ENCODE measurements around the gene USP15. TPM values are rescaled to one million over a fixed set of nuclear protein-coding genes. Genes with fewer than 3 reads are reported as not detected.

Gene USP15
- total RNA-seq (26.4 and 51.0 TPM in 2 replicates), polyA plus RNA-seq (39.9 and 47.8 TPM in 2 replicates)

DNA sequence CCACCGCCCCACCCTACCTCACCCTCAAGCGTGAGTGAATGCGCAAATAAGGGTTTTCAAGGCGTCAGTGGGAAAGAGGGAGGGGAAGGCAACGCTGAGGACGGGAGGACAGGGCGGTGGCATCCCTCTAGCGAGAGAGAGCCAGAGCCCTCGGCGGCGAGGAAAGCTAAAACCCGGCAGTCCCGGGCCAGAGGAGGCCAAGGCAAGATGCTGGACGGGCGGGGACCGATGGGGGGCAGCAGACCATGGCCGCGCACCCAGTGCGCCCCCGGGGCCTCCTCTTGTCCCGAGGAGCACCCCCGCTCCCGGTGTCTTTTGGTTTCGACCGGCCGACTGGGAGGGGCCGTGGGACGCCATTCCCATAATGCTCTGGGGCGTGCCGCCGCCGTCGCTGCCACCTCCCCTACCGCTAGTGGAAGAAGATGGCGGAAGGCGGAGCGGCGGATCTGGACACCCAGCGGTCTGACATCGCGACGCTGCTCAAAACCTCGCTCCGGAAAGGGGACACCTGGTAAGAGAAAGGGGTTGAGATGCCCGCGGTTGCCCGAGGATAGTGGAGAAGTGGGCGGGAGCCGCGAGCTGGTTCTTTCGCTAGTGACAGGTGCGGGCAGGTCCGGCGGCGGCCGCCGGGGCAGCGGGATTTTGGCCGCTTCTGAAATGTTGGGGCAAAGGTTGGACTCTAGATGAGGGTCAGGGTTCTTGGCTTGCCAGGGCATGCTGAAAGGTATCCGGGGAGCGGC lies at the start of gene USP15:
USP15 (plus strand) TSS at position 412 of the 740 bp plus-strand sequence; CDS start at position 423, 11 bp downstream.
- Histone ChIP-seq H3K36me3 (no peaks in the 10 kb centered on the region), H3K27me3 (no peaks in the 10 kb centered on the region), H3K9me3 (ENCODE audit: low read depth) (no peaks in the 10 kb centered on the region), H3K27ac (peak within 1 kb of the TSS; percentile 90), H3K4me3 (peak within 1 kb of the TSS; percentile 86), H3K4me1 (ENCODE audit: low read depth) (peaks cover 14% of the 10 kb centered on the region)
- DNase-seq (ENCODE audit: low read depth in 1 of 2, low spot score in 1 of 2): peak; percentile 97 to 99
- TF ChIP-seq CTCF (IDR thresholded peaks at IDR 0.05; ENCODE audit: low read depth, low read length): peak; percentile 70

DNA sequence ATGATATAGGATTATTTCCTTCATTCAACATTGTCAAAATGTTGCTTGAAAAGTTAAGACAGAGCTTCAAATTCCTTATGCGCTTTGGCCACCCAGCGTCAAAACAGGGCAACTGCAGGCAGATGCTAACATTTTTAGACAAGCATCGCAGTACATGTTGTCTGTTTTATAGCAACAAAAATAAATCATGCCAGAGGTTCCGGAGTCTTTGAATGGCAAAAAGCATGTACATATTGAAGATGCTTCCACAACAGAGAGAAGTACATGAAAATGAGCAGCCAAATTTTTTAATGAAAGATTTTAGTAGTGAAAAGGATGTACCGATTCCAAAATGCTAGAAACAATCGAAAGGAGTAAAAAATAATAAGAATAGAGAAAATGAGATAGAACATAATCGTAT lies 49.8 kb upstream of the USP15 start:
- no peaks in the 10 kb centered on the region for H3K36me3 ChIP-seq
- DNase-seq (ENCODE audit: low read depth in 1 of 2, low spot score in 1 of 2): peak; percentile 51 to 76
- no peak overlapping the region for H3K4me3 ChIP-seq
- H3K27me3 ChIP-seq: no peaks in the 10 kb centered on the region
- H3K9me3 ChIP-seq (ENCODE audit: low read depth): no peaks in the 10 kb centered on the region
- TF ChIP-seq CTCF (IDR thresholded peaks at IDR 0.05; ENCODE audit: low read depth, low read length): peak; percentile 93
- no peaks in the 10 kb centered on the region for H3K4me1 ChIP-seq (ENCODE audit: low read depth)
- no peak overlapping the region for H3K27ac ChIP-seq

- DNase-seq (ENCODE audit: low read depth in 1 of 2, low spot score in 1 of 2): peak in 1 of 2 donors; percentile 63
These were observed 48.7 kb upstream of the USP15 start for GRCh38 chr12:62211510-62211909.

DNA sequence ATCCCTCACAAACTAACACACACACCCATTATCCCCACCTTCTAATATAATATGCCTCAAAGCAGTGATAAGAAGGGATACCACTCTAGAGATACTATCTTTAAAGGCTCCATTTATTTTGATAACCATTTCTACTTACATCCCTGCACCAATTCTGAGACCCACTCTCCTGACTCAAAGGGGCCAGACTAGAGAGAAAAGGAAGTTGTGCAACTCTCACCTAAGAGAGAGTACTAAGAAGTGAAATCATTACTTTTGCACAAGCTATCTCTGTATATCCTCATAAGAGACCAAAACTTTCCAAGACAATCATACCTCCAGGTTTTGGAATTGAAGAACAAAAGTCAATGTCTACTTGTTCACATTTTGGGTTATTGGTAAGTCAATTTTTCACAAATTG lies 45.4 kb upstream of the USP15 start:
- TF ChIP-seq CTCF (IDR thresholded peaks at IDR 0.05; ENCODE audit: low read depth, low read length): no peak
- Histone ChIP-seq H3K4me3 (no peak overlapping the region), H3K4me1 (ENCODE audit: low read depth) (no peaks in the 10 kb centered on the region), H3K36me3 (no peaks in the 10 kb centered on the region), H3K9me3 (ENCODE audit: low read depth) (no peaks in the 10 kb centered on the region), H3K27ac (no peak overlapping the region), H3K27me3 (no peaks in the 10 kb centered on the region)
- DNase-seq (ENCODE audit: low read depth in 1 of 2, low spot score in 1 of 2): peak in 1 of 2 donors; percentile 27

More at GRCh38 chr12:62211510-62211909, 48.7 kb upstream of the USP15 start:
- no peak for TF ChIP-seq CTCF (IDR thresholded peaks at IDR 0.05; ENCODE audit: low read depth, low read length)
- no peaks in the 10 kb centered on the region for H3K4me1 ChIP-seq (ENCODE audit: low read depth)
- H3K4me3 ChIP-seq: no peak overlapping the region
- no peaks in the 10 kb centered on the region for H3K27me3 ChIP-seq
- no peaks in the 10 kb centered on the region for H3K9me3 ChIP-seq (ENCODE audit: low read depth)
- no peak overlapping the region for H3K27ac ChIP-seq
- no peaks in the 10 kb centered on the region for H3K36me3 ChIP-seq

GRCh38 chr12:62215506-62215905 lies 44.7 kb upstream of the USP15 start:
- H3K27ac ChIP-seq: no peak overlapping the region
- H3K4me3 ChIP-seq: no peak overlapping the region
- H3K4me1 ChIP-seq (ENCODE audit: low read depth): no peaks in the 10 kb centered on the region
- TF ChIP-seq CTCF (IDR thresholded peaks at IDR 0.05; ENCODE audit: low read depth, low read length): no peak
- peak in 1 of 2 donors; percentile 37 for DNase-seq (ENCODE audit: low read depth in 1 of 2, low spot score in 1 of 2)
- no peaks in the 10 kb centered on the region for H3K9me3 ChIP-seq (ENCODE audit: low read depth)
- H3K27me3 ChIP-seq: no peaks in the 10 kb centered on the region
- no peaks in the 10 kb centered on the region for H3K36me3 ChIP-seq
